Measurements from ENCODE around the gene LBH.

Gene LBH

DNA sequence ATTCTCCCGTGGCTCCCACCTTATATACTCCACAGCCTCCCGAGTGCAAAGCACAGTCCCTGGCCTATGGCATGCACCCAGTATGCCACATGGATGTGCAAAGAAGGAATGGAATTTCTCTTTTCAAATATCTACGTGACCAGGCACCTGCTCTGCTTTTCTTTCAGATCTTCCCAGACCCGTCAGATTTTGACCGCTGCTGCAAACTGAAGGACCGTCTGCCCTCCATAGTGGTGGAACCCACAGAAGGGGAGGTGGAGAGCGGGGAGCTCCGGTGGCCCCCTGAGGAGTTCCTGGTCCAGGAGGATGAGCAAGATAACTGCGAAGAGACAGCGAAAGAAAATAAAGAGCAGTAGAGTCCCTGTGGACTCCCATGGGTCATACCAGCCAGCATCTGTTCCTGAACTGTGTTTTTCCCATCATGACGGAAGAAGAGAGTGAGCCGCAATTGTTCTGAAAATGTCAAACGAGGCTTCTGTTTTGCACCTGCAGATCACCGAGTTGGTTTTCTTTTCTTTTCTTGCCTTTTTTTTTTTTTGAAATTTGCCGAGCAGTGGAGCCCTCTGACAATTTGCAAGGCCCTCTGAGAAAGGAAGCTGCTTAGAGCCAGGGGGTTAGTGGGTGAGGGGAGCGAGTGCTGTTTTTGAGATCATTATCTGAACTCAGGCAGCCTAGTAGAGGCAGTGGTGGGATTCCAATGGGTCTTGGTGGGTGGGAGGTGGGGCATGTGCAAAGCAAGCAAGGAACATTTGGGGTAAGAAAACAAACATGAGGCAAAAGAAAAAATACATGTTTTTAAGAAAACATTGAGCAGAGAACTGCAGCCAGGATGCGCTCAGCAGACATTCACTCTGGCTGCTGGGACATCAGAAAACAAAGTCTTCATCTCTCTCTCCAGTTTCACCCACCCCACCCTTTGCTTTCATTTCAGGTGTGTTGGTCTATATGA, 26.2 kb downstream of the LBH start:
- no peak overlapping the region for H4K91ac ChIP-seq (ENCODE audit: low read depth, low read length, poor library complexity)
- peaks cover 0 to 8% of the 10 kb centered on the region in 2 donors for H3K4me1 ChIP-seq (ENCODE audit: control insufficient read depth in 2 of 2, insufficient read depth in 1 of 2, low read depth in 1 of 2, low read length in 2 of 2)
- H2BK120ac ChIP-seq (ENCODE audit: low read depth, low read length) = no peak overlapping the region
- H3K4ac ChIP-seq (ENCODE audit: low read length) = no peak overlapping the region
- no peak overlapping the region for H3K9ac ChIP-seq (ENCODE audit: low read depth, low read length, poor library complexity)
- no peak overlapping the region for H2BK5ac ChIP-seq (ENCODE audit: low read length)
- no peak overlapping the region for H2AFZ ChIP-seq (ENCODE audit: low read length)
- WGBS, 2 donors (ENCODE audit: extremely low coverage in 2 of 2, insufficient read length in 2 of 2, insufficient replicate concordance in 1 of 2) = no CpG with 5 or more reads among the region's 17 CpGs
- no peak overlapping the region for H3K27ac ChIP-seq (replicated peaks; ENCODE audit: low read length)
- H2AK5ac ChIP-seq (ENCODE audit: low read depth, low read length) = no peak overlapping the region
- H3K4me3 ChIP-seq (ENCODE audit: low read length in 2 of 2) = no peak overlapping the region
- H3K23ac ChIP-seq (ENCODE audit: low read depth, low read length, poor library complexity) = no peak overlapping the region
- no peak for DNase-seq (ENCODE audit: low spot score)
- no peak overlapping the region for H2BK15ac ChIP-seq (ENCODE audit: low read length)
- no peaks in the 10 kb centered on the region for H3K27me3 ChIP-seq (ENCODE audit: control insufficient read depth in 3 of 3, insufficient read depth in 3 of 3, low read depth in 1 of 3, low read length in 3 of 3)
- no peak overlapping the region for H4K8ac ChIP-seq (ENCODE audit: low read depth, low read length)
- no peaks in the 10 kb centered on the region for H3K79me1 ChIP-seq (ENCODE audit: low read depth, low read length)
- peaks cover 3 to 4% of the 10 kb centered on the region in 2 donors for H3K9me3 ChIP-seq (replicated peaks in 1 of 2; ENCODE audit: control insufficient read depth in 2 of 2, insufficient read depth in 1 of 2, low read depth in 1 of 2, low read length in 2 of 2)
- no peak overlapping the region for H3K4me2 ChIP-seq (ENCODE audit: insufficient read depth, low read length, poor library complexity, severe bottlenecking)
- H3K18ac ChIP-seq (ENCODE audit: low read length) = no peak overlapping the region
- H3K14ac ChIP-seq (ENCODE audit: low read length) = no peak overlapping the region
- H2BK12ac ChIP-seq (ENCODE audit: low read length) = no peak overlapping the region
- H3K36me3 ChIP-seq (replicated peaks in 1 of 2; ENCODE audit: control insufficient read depth in 2 of 2, insufficient read depth in 2 of 2, low read length in 2 of 2) = peaks cover 0 to 4% of the 10 kb centered on the region in 2 donors

DNA sequence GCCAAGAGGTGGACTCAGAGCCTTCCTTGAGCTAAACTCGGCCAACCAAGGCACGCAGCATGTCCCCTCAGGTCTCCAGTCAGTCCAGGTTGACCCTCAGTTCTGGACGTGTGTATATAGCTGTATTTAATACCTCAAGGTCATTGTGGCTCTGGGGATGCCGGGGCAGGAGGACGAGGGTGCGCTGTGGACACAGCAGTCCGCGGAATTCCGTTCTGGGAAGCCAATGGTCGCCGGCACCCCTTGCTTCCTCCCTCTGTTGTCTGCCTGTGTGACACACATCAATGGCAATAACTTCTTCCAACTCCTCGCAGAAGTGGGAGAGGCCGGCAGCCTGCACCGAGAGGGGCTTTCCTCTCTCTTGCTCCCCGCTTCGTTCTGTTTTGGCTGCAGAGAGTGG, 27.7 kb downstream of the LBH start:
- H4K91ac ChIP-seq (ENCODE audit: low read depth, low read length, poor library complexity) = no peak overlapping the region
- H3K36me3 ChIP-seq (replicated peaks in 1 of 2; ENCODE audit: control insufficient read depth in 2 of 2, insufficient read depth in 2 of 2, low read length in 2 of 2) = peaks cover 0 to 4% of the 10 kb centered on the region in 2 donors
- H3K4me3 ChIP-seq (ENCODE audit: low read length in 2 of 2) = no peak overlapping the region
- H3K23ac ChIP-seq (ENCODE audit: low read depth, low read length, poor library complexity) = no peak overlapping the region
- peaks cover 4% of the 10 kb centered on the region in 2 donors for H3K9me3 ChIP-seq (replicated peaks in 1 of 2; ENCODE audit: control insufficient read depth in 2 of 2, insufficient read depth in 1 of 2, low read depth in 1 of 2, low read length in 2 of 2)
- no peak overlapping the region for H2AK5ac ChIP-seq (ENCODE audit: low read depth, low read length)
- WGBS, 2 donors (ENCODE audit: extremely low coverage in 2 of 2, insufficient read length in 2 of 2, insufficient replicate concordance in 1 of 2) = no CpG with 5 or more reads among the region's 16 CpGs
- H3K4me2 ChIP-seq (ENCODE audit: insufficient read depth, low read length, poor library complexity, severe bottlenecking) = no peak overlapping the region
- H3K4me1 ChIP-seq (ENCODE audit: control insufficient read depth in 2 of 2, insufficient read depth in 1 of 2, low read depth in 1 of 2, low read length in 2 of 2) = peaks cover 0 to 8% of the 10 kb centered on the region in 2 donors
- H3K9ac ChIP-seq (ENCODE audit: low read depth, low read length, poor library complexity) = no peak overlapping the region
- H3K27ac ChIP-seq (replicated peaks; ENCODE audit: low read length) = no peak overlapping the region
- H2BK12ac ChIP-seq (ENCODE audit: low read length) = no peak overlapping the region
- H3K27me3 ChIP-seq (ENCODE audit: control insufficient read depth in 3 of 3, insufficient read depth in 3 of 3, low read depth in 1 of 3, low read length in 3 of 3) = no peaks in the 10 kb centered on the region
- H2AFZ ChIP-seq (ENCODE audit: low read length) = no peak overlapping the region
- no peak overlapping the region for H2BK5ac ChIP-seq (ENCODE audit: low read length)
- H3K18ac ChIP-seq (ENCODE audit: low read length) = no peak overlapping the region
- H3K79me1 ChIP-seq (ENCODE audit: low read depth, low read length) = no peaks in the 10 kb centered on the region
- H2BK15ac ChIP-seq (ENCODE audit: low read length) = no peak overlapping the region
- no peak overlapping the region for H4K8ac ChIP-seq (ENCODE audit: low read depth, low read length)
- no peak overlapping the region for H3K14ac ChIP-seq (ENCODE audit: low read length)
- no peak overlapping the region for H2BK120ac ChIP-seq (ENCODE audit: low read depth, low read length)
- DNase-seq (ENCODE audit: low spot score) = no peak
- no peak overlapping the region for H3K4ac ChIP-seq (ENCODE audit: low read length)

DNA sequence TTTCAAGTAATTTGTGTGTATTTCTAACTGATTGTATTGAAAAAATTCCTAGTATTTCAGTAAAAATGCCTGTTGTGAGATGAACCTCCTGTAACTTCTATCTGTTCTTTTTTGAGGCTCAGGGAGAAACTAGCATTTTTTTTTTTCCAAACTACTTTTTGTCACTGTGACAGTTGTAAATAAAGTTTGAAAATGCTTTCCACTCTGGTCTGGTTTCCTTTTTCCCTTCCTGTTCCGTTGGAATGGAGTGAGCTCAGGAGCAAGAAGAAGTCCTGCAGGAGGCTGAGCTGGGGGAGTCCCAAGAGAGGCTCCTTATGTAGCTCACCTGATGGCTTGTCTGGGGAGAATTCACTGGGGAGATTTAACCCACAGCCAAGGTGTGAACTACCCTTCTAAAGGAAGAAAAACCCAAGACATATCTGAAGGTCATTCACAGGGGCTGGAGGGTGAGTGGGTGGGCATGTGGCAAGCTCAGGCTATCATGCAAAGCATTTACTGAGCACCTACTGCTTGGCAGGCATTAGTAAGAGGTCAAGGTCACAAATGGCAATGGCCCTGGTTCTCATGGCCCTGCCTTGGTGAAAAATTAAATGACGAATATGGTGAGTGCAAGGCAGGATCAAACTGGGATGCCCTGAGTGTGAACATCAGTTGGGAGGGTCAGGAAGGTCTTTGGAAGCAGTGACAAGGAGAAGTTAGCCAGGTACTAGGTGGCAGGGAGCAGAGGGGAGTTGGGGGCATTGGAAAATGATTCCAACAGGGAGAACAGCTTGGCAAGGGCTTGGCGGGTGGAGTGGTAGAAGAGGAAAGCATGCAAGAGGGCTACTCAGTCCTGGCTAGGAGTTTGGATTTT, 28.7 kb downstream of the LBH start:
- Histone ChIP-seq H2BK12ac (ENCODE audit: low read length) (no peak overlapping the region), H3K4me2 (ENCODE audit: insufficient read depth, low read length, poor library complexity, severe bottlenecking) (no peak overlapping the region), H3K4ac (ENCODE audit: low read length) (no peak overlapping the region), H3K79me1 (ENCODE audit: low read depth, low read length) (no peaks in the 10 kb centered on the region), H4K8ac (ENCODE audit: low read depth, low read length) (no peak overlapping the region), H3K18ac (ENCODE audit: low read length) (no peak overlapping the region), H2AK5ac (ENCODE audit: low read depth, low read length) (no peak overlapping the region), H3K4me3 (ENCODE audit: low read length in 2 of 2) (no peak overlapping the region), H3K9ac (ENCODE audit: low read depth, low read length, poor library complexity) (no peak overlapping the region), H3K14ac (ENCODE audit: low read length) (no peak overlapping the region), H2AFZ (ENCODE audit: low read length) (no peak overlapping the region), H2BK15ac (ENCODE audit: low read length) (no peak overlapping the region), H3K36me3 (replicated peaks in 1 of 2; ENCODE audit: control insufficient read depth in 2 of 2, insufficient read depth in 2 of 2, low read length in 2 of 2) (peaks cover 0 to 4% of the 10 kb centered on the region in 2 donors), H2BK5ac (ENCODE audit: low read length) (no peak overlapping the region), H3K23ac (ENCODE audit: low read depth, low read length, poor library complexity) (no peak overlapping the region), H3K27ac (replicated peaks; ENCODE audit: low read length) (no peak overlapping the region), H2BK120ac (ENCODE audit: low read depth, low read length) (no peak overlapping the region), H3K4me1 (ENCODE audit: control insufficient read depth in 2 of 2, insufficient read depth in 1 of 2, low read depth in 1 of 2, low read length in 2 of 2) (peaks cover 0 to 8% of the 10 kb centered on the region in 2 donors), H3K9me3 (replicated peaks in 1 of 2; ENCODE audit: control insufficient read depth in 2 of 2, insufficient read depth in 1 of 2, low read depth in 1 of 2, low read length in 2 of 2) (peaks cover 4% of the 10 kb centered on the region in 2 donors), H4K91ac (ENCODE audit: low read depth, low read length, poor library complexity) (no peak overlapping the region), H3K27me3 (ENCODE audit: control insufficient read depth in 3 of 3, insufficient read depth in 3 of 3, low read depth in 1 of 3, low read length in 3 of 3) (no peaks in the 10 kb centered on the region)
- DNase-seq (ENCODE audit: low spot score) = no peak
- no CpG with 5 or more reads among the region's 3 CpGs for WGBS, 2 donors (ENCODE audit: extremely low coverage in 2 of 2, insufficient read length in 2 of 2, insufficient replicate concordance in 1 of 2)

DNA sequence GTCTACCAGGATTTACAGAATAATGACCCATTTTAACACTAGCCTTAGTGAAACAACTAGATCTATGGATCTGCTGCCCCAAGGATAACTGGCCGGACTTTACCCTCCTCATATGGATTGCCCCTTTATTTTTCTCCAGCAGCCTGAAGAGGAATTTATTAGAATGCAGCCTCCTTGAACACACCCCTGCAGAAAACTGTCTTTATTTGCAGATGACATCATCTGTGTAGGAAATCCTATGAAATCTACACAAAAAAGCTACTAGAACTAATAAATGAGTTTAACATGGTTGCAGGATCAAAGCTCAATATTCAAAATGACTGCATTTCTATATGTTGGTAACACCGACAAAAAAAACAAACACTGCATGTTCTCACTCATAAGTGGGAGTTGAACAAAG, 29.6 kb downstream of the LBH start:
- Histone ChIP-seq H3K9ac (ENCODE audit: low read depth, low read length, poor library complexity) (no peak overlapping the region), H3K36me3 (replicated peaks in 1 of 2; ENCODE audit: control insufficient read depth in 2 of 2, insufficient read depth in 2 of 2, low read length in 2 of 2) (peaks cover 0 to 4% of the 10 kb centered on the region in 2 donors), H2BK120ac (ENCODE audit: low read depth, low read length) (no peak overlapping the region), H4K8ac (ENCODE audit: low read depth, low read length) (no peak overlapping the region), H2BK15ac (ENCODE audit: low read length) (no peak overlapping the region), H4K91ac (ENCODE audit: low read depth, low read length, poor library complexity) (no peak overlapping the region), H3K23ac (ENCODE audit: low read depth, low read length, poor library complexity) (no peak overlapping the region), H2BK5ac (ENCODE audit: low read length) (no peak overlapping the region), H3K27ac (replicated peaks; ENCODE audit: low read length) (no peak overlapping the region), H3K27me3 (ENCODE audit: control insufficient read depth in 3 of 3, insufficient read depth in 3 of 3, low read depth in 1 of 3, low read length in 3 of 3) (peaks cover 0 to under 1% (median 0%) of the 10 kb centered on the region in 3 experiments), H3K4me1 (ENCODE audit: control insufficient read depth in 2 of 2, insufficient read depth in 1 of 2, low read depth in 1 of 2, low read length in 2 of 2) (peaks cover 0 to 3% of the 10 kb centered on the region in 2 donors), H2AK5ac (ENCODE audit: low read depth, low read length) (no peak overlapping the region), H3K79me1 (ENCODE audit: low read depth, low read length) (no peaks in the 10 kb centered on the region), H3K9me3 (replicated peaks in 1 of 2; ENCODE audit: control insufficient read depth in 2 of 2, insufficient read depth in 1 of 2, low read depth in 1 of 2, low read length in 2 of 2) (peaks cover 4% of the 10 kb centered on the region in 2 donors), H3K14ac (ENCODE audit: low read length) (no peak overlapping the region), H3K18ac (ENCODE audit: low read length) (no peak overlapping the region), H3K4me3 (ENCODE audit: low read length in 2 of 2) (no peak overlapping the region), H2AFZ (ENCODE audit: low read length) (no peak overlapping the region), H3K4me2 (ENCODE audit: insufficient read depth, low read length, poor library complexity, severe bottlenecking) (no peak overlapping the region), H2BK12ac (ENCODE audit: low read length) (no peak overlapping the region), H3K4ac (ENCODE audit: low read length) (no peak overlapping the region)
- no peak for DNase-seq (ENCODE audit: low spot score)
- WGBS, 2 donors (ENCODE audit: extremely low coverage in 2 of 2, insufficient read length in 2 of 2, insufficient replicate concordance in 1 of 2) = no CpG with 5 or more reads among the region's 2 CpGs
